Measurements from ENCODE around the gene SLC44A3. TPM values are rescaled to one million over a fixed set of nuclear protein-coding genes. Genes with fewer than 3 reads are reported as not detected.

Gene SLC44A3
- total and polyA plus RNA-seq, 2 experiments from 2014 or later, result 2.9 to 4.5 TPM

GRCh38 chr1:94828251-94828650 is 8.1 kb downstream of the SLC44A3 start:
- Histone ChIP-seq H3K36me3 (ENCODE audit: insufficient read depth) (no peaks in the 10 kb centered on the region; the same call in 1 of the 2 replicates), H2AFZ (no peak overlapping the region), H3K27me3 (ENCODE audit: insufficient read depth) (no peaks in the 10 kb centered on the region), H3F3A (replicated peaks; ENCODE audit: low read depth) (no peaks in the 10 kb centered on the region), H3K4me1 (ENCODE audit: insufficient read depth) (no peaks in the 10 kb centered on the region; the same call in 1 of the 2 replicates), H3K9me2 (ENCODE audit: insufficient read depth) (0 out of 2 replicates have a peak, but pooled peaks cover 2% of the 10 kb centered on the region), H3K4me2 (no peak overlapping the region), H3K4me3 (no peak overlapping the region), H3K27ac (ENCODE audit: low read depth) (no peak overlapping the region), H4K20me1 (replicated peaks; ENCODE audit: insufficient read depth) (no peaks in the 10 kb centered on the region), H3K79me2 (replicated peaks; ENCODE audit: insufficient read depth) (no peaks in the 10 kb centered on the region)
- DNase-seq (ENCODE audit: low spot score) (no peak), ATAC-seq (no peak)
- H3K9me3 Mint-ChIP-seq, result no peaks in the 10 kb centered on the region
- TF ChIP-seq REST (IDR thresholded peaks at IDR 0.05; ENCODE audit: unreplicated experiment), result no peak
- TF ChIP-seq STAT1 (IDR thresholded peaks at IDR 0.05; ENCODE audit: unreplicated experiment), result no peak
- no peak for TF ChIP-seq ZNF114 (CRISPR knock-in tag; IDR thresholded peaks at IDR 0.05)
- TF ChIP-seq POLR2AphosphoS5 (IDR thresholded peaks at IDR 0.05; ENCODE audit: low read depth), result no peak
- no peak for TF ChIP-seq CREB1 (CRISPR knock-in tag; IDR thresholded peaks at IDR 0.05; ENCODE audit: low read depth)
- TF ChIP-seq CTCF (conservative IDR thresholded peaks at IDR 0.05; ENCODE audit: low read depth in 2 of 2), result no peak
- TF ChIP-seq EZH2 (IDR thresholded peaks at IDR 0.05; ENCODE audit: low read depth, unreplicated experiment), result no peak
- no peak for TF ChIP-seq EZH2phosphoT487 (IDR thresholded peaks at IDR 0.05; ENCODE audit: unreplicated experiment)
- H3K27me3 Mint-ChIP-seq (ENCODE audit: insufficient read depth, low read depth, poor library complexity), result peaks cover 7% of the 10 kb centered on the region
- H3K4me1 Mint-ChIP-seq, result no peaks in the 10 kb centered on the region
- H3K4me3 Mint-ChIP-seq, result no peak overlapping the region
- peaks cover 8% of the 10 kb centered on the region; the same call in 1 of the 3 replicates for H3K36me3 Mint-ChIP-seq (ENCODE audit: low read depth)
- H3K27ac Mint-ChIP-seq, result no peak overlapping the region

- H4K20me1 ChIP-seq (replicated peaks; ENCODE audit: insufficient read depth), result no peaks in the 10 kb centered on the region
- DNase-seq (ENCODE audit: low spot score) (no peak), ATAC-seq (no peak)
- Mint-ChIP-seq H3K36me3 (ENCODE audit: low read depth) (peaks cover 5% of the 10 kb centered on the region; the same call in 1 of the 3 replicates), H3K9me3 (no peaks in the 10 kb centered on the region), H3K4me1 (no peaks in the 10 kb centered on the region), H3K27me3 (ENCODE audit: insufficient read depth, low read depth, poor library complexity) (peaks cover 3% of the 10 kb centered on the region), H3K27ac (no peak overlapping the region), H3K4me3 (no peak overlapping the region)
- H3K9me2 ChIP-seq (ENCODE audit: insufficient read depth), result 0 out of 2 replicates have a peak, but pooled peaks cover 2% of the 10 kb centered on the region
- H2AFZ ChIP-seq, result no peak overlapping the region
- no peaks in the 10 kb centered on the region for H3F3A ChIP-seq (replicated peaks; ENCODE audit: low read depth)
- H3K4me1 ChIP-seq (ENCODE audit: insufficient read depth), result no peaks in the 10 kb centered on the region
- no peaks in the 10 kb centered on the region; the same call in 1 of the 2 replicates for H3K36me3 ChIP-seq (ENCODE audit: insufficient read depth)
- H3K27ac ChIP-seq (ENCODE audit: low read depth), result no peak overlapping the region
- no peaks in the 10 kb centered on the region for H3K27me3 ChIP-seq (ENCODE audit: insufficient read depth)
- no peak overlapping the region for H3K4me2 ChIP-seq
- H3K4me3 ChIP-seq, result no peak overlapping the region
- H3K79me2 ChIP-seq (replicated peaks; ENCODE audit: insufficient read depth), result no peaks in the 10 kb centered on the region
- TF ChIP-seq CTCF (conservative IDR thresholded peaks at IDR 0.05; ENCODE audit: low read depth in 2 of 2) (no peak), ZNF331 (CRISPR knock-in tag; IDR thresholded peaks at IDR 0.05; ENCODE audit: low read depth) (no peak), POLR2AphosphoS5 (IDR thresholded peaks at IDR 0.05; ENCODE audit: low read depth) (no peak), JUNB (IDR thresholded peaks at IDR 0.05; ENCODE audit: unreplicated experiment) (no peak)
Observed at GRCh38 chr1:94831641-94832040, 11.5 kb downstream of the SLC44A3 start.

All from GM23338 (cell line).